NCI-H2029 (cell line): Measurements from ENCODE around the gene GSS.

Source experiments
- DNase-seq: peaks from one replicate; lab custom pipeline; 2025; lab: John Stamatoyannopoulos, UW

Gene GSS

DNA sequence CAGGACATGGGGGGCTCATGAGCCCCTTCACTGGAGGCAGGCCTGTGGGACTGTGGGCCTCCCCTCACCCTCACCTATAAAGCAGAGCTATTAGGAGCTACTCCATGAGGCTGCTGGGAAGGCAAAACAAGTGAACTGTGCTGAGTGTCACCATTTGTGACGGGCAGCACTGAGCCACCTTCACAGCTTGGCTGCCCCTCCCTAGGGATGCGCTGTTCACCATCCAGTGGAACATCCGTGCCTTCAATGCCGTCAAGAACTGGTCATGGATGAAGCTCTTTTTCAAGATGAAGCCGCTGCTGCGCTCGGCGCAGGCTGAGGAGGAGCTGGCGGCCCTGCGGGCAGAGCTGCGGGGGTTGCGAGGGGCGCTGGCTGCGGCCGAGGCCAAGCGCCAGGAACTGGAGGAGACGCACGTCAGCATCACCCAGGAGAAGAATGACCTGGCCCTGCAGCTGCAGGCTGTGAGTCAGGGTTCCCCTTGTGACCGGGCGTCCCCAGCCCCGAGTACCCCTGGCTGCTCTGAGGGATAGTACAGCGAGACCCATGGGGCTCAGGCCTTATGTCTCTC lies 38.4 kb upstream of the GSS start:
- DNase-seq, result no peak

DNA sequence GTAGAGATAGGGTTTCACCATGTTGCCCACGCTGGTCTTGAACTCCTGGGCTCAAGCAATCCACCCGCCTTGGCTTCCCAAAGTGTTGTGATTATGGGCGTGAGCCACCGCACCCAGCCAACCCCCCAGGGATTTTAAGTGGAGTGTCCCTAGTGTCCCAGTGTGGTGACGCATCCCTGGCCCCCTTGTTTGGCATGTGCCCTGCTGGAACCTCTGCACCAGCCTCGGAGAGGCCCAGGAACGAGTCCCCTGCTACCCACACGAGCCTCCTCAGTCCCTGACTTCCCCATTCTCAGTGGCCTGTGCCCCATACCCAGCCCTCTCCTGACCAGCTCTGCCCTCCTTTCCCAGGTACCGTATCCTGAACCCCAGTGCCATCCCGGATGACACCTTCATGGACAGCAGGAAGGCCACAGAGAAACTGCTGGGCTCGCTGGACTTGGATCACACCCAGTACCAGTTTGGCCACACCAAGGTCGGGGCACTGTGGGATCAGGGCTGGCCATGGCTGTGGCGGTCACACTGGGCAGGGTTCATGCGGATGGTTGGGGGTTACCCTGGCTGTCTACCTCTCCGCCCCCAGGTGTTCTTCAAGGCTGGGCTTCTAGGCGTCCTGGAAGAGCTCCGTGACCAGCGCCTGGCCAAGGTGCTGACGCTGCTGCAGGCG lies 37.3 kb upstream of the GSS start:
- DNase-seq, result no peak

DNA sequence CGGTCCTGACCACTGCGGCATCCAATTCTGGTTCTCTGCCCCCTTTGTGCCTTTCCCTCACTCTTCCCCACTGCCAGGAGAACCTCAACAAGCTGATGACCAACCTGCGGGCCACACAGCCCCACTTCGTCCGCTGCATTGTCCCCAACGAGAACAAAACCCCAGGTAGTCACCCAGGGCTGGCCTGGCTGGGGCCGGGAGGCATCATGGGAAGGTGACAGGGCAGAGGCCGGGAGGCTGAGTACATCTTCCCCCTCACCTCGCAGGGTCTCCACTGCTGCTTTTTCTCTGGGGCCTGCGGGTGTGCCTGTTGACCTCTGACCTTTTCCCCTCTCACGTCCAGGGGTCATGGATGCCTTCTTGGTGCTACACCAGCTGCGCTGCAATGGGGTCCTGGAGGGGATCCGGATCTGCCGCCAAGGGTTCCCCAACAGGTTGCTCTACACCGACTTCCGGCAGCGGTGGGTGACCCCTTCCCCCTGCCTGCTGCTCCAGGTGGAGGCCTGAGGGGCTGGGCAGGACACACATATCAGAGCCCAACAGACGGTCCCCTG lies 35.1 kb upstream of the GSS start:
- no peak for DNase-seq

DNA sequence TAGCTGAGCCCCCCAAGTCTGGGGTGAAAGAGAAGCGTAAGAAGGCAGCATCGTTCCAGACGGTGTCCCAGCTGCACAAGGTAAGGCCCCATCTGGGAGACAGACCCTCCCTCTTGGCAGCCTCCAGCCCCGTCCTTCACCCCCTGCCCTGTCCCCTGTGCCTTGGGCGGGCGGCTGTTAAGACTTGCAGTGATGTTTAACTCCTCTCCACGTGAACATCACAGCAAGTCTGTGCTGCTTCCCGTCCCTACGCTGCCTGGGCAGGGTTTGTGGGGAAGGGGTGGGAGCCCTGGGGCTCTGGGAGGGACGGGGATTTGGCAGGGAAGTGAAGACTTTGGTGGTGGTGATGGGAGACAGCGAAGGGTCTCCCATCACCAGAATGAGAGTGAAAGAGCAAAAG lies 34.6 kb upstream of the GSS start:
- DNase-seq, result no peak

DNA sequence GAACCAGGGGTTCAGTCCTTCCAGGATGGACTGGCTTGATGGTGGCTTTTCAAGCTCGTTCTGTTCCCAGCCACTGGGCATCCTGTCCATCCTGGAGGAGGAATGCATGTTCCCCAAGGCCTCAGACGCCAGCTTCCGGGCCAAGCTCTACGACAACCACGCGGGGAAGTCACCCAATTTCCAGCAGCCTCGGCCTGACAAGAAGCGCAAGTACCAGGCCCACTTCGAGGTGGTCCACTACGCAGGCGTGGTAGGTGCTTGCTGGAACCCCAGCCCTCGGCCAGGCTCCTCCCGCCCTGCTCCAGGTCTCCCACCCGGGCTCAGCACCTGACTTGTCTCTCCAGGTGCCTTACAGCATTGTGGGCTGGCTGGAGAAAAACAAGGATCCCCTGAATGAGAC lies 34.1 kb upstream of the GSS start:
- no peak for DNase-seq

DNA sequence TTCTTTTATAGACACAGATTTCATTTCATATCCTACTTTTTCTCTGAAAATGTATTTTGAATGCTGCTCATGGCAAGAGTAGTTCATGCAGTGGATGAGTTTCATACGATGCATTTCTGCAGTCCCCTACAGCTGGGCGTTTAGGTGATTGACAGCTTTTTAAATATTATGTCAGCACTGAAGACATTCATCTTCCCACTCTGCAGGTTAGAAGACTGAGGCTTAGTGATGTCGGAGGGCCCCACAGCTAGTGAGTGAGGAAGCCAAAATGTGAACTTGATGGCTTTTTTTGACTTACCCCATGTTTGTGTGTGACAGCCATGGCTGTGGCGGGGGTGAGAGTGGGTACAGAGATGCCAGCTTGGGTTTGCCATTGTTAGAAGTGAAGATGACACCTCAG lies 33.5 kb upstream of the GSS start:
- DNase-seq, result no peak

DNA sequence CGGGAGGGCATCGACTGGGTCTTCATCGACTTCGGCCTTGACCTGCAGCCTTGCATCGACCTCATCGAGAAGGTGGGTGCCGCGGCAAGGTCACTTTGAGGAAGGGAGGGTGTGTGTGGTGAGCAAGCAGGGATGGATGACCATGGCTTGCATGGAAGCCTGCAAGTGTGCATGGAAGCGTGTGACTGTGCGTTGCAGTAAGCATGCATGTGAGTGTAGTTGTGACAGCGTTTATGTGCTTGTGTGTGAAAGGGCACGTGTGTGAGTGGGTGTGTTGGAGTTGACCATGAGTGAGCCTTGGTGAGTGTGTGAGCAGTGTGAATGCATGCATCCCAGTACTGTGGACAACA lies 32.6 kb upstream of the GSS start:
- DNase-seq, result no peak

DNA sequence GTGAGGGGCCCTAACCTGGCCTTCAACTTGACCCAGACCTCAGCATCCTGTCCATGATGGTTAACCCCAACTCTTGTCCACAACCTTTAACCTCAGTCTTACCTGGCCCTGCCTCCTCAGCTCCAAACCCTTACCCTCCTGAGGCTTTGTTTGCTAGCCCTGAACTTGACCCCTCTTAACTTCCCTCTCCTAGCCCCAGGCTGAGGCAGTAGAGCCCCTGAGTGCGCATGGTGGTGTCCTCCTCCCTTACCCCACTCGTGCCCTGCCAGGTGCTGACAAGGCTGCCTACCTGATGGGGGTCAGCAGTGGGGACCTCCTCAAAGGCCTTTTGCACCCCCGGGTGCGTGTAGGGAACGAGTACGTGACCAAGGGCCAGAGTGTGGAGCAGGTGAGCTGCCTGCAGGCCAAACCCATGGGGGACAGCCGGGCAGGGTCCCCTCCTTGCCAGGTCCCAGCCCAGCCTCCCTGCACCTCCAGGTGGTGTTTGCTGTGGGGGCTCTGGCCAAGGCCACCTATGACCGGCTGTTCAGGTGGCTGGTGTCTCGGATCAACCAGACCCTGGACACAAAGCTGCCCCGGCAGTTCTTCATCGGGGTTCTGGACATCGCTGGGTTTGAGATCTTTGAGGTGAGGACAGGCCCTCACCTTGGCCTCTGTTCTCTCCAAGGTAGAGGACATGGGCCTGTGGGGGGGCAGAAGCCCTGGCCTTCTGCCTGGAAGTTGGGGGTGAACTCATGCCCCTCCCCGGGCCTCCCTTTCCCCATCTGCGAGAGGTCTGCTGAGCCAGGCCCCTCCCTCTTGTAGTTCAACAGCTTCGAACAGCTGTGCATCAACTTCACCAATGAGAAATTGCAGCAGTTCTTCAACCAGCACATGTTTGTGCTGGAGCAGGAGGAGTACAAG lies 31.9 kb upstream of the GSS start:
- DNase-seq, result no peak

DNA sequence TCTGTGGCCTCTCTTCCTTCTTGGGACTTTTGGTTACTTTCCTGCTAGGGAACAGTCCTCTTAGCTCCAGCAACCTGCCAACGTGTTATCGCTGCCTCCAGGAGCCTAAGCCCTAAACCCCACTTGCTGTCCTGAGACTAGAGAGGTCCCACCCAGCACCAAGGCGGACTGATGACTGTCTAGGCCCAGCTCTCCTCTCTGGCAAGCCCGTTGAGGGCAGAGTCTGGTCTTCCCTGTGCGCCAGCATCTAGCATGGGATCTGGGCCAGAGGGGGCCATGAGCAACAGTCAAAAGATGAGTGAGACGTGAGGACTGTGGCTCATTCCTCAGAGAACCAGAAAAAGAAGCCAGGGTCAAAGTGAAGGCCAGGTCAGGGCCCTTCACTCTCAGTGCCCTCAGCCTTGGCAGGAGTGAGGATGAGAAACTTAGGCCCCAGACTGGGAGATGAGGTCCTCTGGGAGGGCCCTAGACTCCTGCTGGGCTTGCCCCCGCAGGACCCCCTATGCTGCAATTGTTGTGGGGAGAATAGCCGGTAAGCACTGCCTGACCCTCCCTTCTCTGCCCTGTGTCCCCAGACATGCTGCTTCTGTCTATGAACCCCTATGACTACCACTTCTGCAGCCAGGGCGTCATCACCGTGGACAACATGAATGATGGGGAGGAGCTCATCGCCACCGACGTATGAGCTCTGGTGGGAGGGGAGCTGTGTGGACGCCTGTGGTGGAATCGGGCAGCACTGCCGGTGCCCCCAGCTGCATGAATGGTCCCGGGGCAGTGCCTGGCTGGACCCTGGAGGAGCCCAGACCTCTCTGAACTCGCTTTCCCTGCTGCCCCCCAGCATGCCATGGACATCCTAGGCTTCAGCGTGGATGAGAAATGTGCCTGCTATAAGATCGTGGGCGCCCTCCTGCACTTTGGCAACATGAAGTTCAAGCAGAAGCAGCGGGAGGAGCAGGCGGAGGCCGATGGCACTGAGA lies 31.0 kb upstream of the GSS start:
- no peak for DNase-seq

DNA sequence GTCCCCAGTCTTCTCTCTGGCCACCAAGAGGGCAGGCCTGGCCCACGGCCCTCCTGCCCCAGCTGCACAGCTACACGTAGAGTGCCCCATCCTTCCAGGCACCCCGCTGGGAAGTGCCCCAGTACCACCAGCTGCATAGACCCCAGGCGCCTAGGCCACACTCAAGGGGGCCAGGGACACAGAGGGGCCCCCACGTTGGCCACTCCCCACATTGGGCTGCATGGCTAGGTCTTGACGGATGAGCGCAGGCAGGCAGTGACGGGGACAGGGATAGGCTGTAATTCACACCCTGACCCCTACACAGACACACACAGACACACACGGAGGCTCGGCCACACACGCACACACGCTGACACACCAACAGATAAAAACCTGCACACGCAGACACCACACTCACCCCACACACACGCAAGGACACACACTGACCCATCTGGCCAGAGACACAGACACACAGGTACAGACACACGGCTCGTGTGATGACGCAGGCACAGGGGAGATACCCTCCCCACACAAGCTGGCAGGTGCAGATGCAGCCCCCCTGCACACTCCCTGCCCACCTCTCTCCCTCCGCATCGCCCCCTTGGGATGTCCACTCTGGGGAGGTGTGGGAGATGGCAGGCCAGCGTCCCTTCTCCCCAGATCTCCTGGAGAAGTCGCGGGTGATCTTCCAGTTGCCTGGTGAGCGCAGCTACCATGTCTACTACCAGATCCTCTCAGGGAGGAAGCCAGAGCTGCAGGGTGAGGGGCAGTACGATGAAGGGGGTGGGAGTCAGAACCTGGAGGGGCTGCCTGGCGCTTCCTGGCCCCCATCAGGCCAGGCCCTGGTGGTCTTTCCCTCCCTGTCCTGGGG lies 30.1 kb upstream of the GSS start:
- no peak for DNase-seq

DNA sequence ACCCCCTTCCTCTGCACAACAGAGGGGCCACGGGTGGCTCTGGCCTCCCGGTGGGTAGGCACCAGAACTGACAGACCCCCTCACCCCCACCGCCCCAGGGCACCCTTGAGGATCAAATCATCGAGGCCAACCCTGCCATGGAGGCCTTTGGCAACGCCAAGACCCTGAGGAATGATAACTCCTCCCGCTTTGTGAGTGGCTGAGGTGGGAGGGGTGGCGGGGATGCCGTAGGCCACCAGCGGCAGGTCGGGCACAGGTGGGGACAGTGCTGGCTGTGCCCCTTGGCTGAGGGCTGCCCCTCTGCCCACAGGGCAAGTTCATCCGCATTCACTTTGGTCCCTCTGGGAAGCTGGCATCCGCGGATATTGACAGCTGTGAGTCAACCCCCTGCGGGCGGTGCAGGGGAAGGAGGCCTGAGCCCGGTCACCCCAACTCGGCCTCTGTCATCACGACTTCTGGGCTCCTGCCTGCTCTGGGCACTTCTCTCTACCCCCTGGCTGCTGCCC lies 29.2 kb upstream of the GSS start:
- DNase-seq, result no peak

DNA sequence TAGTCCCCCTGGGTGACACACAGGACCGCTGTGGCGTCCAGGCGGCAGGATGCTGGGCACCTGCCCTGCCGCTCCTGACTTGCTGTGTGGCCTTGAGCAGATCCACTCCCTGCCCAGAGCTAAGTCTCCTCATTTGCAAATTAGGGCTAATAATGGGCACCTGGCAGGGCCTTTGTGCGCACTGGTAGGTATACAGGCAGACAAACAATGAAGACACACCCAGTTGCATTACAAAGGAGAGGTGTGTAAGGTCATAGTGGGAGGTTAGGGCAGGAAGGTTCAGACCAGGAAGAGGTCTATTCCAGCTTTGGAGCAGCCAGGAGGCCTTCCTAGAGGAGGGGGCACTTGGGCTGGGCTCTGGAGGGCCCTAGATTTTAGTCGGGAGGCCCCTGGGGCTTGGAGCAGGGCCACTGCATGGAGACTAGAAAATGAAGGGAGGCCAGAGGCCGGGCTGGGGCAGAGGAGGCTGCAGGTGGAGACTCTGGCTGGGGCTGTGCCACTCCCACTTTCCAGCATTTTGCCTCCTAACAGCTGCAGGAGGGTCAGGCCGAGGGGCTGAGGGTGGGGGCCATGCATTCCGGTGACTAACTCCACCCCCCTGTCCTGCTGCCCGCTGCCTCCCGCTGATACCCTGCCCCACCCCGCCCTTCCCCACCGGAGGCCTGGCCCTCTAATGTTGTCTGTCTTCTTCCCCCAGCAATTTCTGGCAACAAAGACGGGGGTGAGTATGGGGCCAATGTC lies 28.6 kb upstream of the GSS start:
- no peak for DNase-seq

DNA sequence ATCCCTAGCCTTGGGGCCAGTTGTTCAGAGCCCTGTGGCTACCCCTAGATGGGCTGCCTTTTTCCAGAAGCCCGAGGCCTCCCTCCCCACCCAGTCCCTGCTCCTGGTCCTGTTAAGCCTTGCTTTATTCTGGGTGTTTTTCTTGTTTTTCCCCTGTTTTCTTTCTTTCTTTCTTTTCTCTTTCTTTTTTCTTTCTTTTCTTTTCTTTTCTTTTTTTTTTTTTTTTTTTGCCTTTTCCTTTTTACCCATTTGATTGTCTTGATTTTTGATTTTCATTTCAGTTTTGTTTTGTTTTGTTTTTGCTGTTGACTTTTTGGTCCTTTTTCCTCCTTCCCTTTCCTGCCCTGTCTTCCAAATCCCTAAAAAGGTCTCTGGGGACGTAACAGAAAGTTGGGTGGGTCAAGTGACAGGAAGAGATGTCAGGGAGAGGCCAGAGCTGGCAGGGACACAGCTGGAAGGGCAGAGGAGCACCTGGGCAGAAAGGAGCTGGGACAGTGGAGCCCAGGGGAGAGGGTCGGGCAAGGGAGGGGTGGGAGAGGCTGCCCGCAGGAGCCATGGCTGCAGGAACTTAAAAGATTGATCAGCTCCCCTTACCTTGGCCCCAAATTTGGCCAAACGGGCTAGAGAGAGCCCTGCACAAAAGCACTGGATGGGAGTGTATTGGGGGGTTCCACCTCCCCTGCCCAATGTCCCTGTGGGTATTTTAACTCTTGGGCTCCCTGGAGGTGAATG lies 27.6 kb upstream of the GSS start:
- DNase-seq, result no peak

DNA sequence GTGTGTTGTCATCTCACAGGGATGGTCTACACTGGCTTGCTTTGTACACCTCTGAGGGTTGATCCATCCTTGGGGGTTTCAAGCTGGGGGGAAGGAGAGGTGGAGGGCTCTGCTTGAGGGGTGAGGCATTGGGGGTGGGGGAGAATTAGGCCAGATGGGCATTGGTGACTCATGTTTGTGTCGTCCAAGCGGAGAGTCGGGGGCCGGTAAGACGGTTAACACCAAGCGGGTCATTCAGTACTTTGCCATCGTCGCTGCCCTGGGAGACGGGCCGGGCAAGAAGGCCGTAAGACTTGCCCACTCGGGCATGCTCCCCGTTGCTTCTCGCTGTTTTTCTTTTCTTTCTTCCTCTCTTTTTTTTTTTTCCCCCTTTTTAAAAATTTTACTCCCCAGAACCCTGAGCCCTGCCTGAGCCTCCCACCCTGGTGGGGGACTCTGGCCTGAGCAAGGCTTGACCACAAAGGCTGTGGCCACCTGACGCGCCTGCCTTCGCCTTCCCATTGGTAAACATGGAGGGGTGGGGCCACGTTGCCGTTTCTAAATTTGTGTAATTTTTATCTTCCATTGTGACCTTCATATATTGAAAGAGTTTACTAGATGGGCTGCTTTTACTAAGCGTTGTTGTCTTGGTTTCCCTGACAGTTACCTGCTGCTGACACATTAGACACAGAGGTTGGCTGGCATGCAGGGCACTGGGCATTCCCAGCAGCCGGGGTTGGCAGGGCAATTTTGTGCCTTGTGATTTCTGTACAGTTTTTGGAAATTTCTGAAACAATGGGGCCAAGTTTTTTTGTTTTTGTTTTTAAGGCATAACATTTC lies 26.9 kb upstream of the GSS start:
- no peak for DNase-seq

DNA sequence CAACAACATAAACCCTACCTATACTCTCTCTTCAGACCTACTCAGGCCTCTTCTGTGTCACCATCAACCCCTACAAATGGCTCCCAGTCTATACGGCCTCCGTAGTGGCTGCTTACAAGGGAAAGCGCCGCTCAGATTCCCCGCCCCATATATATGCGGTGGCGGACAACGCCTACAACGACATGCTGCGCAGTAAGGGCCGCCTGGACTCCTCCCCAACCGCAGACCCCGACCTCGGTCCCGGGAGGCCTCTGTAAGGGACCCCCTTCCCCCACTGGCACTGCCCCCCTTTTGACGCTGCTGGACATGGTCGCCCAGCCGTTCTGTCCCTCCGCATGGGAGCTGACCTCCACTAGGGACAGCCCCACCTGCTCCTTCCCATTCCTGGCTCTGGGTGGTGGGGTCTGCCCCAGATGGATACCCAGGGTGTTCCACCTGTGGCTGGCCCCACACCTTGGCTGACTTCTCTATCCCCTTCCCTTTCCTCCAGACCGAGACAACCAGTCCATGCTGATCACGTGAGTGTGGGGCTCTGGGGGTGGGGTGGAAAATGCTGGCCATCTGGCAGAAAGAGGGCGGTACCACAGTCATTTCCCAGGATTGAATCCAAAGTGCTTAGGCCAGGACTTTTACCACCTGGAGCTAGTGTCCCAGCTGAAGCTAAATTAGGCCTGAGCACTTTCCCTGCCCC lies 25.1 kb upstream of the GSS start:
- no peak for DNase-seq

DNA sequence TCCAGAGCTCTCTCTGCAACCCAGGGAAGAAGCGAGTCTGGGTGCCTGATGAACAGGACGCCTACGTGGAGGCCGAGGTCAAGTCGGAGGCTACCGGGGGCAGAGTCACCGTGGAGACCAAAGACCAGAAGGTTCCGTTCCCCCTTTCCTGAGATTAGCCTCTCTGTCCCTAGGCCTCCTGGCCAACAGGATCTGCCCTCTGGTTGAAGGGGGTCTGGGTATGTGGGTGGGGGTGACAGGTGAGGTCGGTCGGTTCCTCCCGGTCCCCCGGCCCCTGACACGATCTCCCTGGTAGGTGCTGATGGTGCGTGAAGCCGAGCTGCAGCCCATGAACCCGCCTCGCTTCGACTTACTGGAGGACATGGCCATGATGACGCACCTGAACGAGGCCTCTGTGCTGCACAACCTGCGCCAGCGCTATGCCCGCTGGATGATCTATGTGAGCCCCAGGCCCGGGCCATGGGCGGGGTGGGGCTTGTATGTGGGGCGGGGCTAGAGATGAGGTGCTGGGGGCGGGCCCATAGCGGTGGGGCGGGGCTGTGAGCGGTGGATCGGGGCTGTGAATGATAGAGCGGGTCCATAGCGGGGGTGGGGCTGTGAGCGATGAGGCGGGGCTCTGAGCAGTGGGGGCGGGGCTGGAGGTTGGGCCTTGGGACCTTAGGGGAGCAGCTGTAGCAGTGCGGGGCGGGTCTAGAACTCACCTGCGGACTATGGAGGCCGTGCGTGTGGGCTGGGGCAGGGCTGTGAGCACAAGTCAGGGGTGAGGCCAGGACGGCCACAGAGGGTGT lies 24.0 kb upstream of the GSS start:
- DNase-seq, result no peak
